Measurements from ENCODE around the gene UNC5C.
"Not testable (repeated sequence)": the region's sequence is repeated elsewhere in the genome, so short reads cannot be mapped to it uniquely, and the experiment has no call there.

Gene UNC5C

DNA sequence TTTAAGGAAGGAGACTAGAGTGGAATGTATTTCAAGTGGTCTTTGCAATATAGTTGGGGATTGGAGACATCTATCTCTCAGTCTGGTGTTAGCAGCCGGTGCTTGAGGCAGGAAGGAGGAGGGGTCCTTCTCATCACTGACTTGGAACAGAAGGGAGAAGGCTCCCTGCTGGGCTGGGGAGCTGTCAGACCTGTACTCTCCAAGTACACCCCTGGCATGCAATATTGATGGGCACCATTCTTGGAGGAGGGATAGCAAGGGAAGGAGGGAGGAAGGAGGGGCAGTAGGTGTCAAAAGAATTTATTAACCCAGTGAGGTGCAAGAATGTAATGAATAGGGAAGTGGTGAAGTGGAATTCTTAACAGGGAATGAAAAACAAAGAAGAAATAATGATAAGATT is 338.8 kb downstream of the UNC5C start:
- DNase-seq: no peak

GRCh38 chr4:95204873-95205272 is 343.9 kb downstream of the UNC5C start:
- DNase-seq: no peak

DNA sequence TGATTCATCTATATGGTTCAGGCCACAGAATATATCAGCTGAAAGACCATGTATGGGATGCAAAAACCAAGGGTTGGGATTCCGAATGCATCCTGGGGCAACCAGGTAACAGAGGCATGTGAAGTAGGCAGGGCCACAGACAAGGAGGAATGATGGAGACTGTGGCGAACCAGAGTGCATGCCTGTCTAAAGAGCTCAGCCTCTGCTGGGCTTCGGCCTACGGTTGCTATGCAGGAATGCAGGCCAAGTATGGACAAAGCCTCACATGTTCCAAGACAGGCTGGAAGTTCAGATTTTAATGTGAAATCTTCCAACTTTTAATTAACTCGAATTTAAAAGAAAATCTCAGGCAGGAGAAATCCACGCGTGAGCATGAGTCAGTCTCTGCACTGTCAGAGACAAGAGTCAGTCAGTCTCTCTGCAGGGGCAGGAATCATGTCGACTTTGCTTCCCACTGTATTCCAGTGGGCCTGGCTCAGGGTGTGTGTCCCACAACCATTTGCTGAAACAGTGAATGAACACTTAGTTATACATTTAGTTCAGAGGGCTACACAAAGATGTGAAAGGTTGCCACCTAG is 344.4 kb downstream of the UNC5C start:
- no peak for DNase-seq

GRCh38 chr4:95198961-95199360 is 349.8 kb downstream of the UNC5C start:
- no peak for DNase-seq

GRCh38 chr4:95197353-95197752 is 351.4 kb downstream of the UNC5C start:
- DNase-seq: no peak

DNA sequence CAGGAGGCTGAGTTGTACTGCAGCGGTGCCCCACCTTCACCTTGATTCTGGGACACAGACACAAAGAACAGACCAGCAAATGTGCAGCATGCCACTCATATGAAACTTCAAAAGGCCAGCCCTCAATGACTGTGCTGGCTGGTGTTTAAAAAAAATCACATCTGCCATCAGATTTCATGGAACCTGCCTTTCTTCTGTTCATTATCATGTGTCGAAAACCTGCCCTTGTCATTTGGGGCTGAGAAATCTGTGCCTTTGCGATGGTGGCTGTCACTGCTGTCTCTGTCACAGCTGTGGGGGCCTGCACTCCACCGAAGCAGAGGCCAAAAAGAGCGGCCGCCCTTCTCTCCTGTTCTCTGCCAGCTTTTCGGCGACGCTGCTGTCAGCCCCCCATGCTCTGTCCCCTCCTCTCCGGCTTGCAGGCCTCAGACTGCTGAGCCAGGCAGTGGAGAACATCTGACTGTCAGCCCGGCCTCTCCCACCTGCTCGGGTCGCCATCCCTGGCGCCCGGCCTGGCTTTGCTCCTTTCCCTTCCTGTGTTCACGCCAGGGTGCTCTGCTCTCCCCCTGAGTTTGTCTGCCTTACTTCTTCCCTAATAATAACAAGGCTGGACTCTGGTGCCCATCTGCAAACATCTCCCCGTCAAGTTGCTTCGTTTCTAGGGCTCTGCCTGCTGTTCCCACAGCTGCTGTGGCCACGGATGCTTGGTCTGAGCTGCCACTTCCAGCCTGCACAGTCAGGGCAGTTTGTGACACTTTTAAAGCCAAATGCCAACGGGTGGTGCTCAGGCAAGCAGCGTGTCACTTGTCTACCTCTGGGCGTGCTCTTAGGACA is 355.2 kb downstream of the UNC5C start:
- no peak for DNase-seq

DNA sequence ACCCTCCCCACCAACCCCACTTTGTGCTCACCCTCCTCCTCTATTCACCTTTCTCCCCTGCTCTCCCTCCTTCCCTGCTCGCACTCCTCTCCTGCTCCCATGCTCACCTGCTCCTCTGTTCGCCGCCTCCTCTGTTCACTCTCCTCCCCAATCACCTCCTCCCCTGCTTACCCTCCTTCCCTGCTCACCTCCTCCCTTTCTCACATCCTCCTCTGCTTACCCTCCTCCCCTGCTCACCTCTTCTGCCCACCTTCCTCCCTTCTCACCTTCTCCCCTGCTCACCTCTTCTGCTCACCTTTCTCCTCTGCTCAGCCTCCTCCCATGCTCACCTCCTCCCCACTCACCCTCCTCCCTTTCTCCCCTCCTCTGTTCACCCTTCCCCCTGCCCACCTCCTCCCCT is 357.2 kb downstream of the UNC5C start:
- DNase-seq: no peak

DNA sequence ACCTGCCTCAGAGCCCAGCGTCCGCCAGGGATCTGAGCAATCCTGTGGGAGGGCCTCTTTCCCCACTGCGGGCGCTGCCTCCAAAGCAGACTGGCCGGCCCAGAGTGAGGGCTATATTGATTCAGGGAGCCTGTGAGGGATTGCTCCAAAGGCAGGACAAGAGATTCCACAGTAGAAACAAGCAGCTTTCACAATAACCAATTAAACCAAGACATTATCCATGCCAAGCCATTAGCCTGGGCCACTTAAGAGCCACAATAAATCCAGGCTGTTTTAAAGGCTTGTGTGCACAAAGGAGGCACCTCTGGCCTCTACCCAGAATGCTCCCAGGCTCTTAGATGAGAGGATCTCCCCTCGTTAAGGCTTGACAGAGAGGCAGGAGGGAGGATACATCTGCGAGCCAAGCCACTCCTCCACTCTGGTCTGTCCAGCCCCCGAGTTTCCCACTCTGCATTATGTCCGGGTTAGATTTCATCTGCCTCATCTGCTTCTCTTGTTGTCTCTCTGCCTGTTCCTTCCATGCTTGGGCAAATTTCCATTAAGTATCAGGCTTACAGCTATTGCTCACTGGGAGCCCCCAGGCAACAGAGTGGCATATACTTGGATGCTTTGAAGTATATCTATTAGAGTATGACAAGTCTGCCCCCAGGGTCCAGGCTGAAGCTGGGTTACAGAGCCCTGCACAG is 357.9 kb downstream of the UNC5C start:
- DNase-seq: no peak

- no peak for DNase-seq
These were observed 359.9 kb downstream of the UNC5C start for GRCh38 chr4:95188701-95189370.

- no peak for DNase-seq
These were observed 362.1 kb downstream of the UNC5C start for GRCh38 chr4:95186666-95187065.

DNA sequence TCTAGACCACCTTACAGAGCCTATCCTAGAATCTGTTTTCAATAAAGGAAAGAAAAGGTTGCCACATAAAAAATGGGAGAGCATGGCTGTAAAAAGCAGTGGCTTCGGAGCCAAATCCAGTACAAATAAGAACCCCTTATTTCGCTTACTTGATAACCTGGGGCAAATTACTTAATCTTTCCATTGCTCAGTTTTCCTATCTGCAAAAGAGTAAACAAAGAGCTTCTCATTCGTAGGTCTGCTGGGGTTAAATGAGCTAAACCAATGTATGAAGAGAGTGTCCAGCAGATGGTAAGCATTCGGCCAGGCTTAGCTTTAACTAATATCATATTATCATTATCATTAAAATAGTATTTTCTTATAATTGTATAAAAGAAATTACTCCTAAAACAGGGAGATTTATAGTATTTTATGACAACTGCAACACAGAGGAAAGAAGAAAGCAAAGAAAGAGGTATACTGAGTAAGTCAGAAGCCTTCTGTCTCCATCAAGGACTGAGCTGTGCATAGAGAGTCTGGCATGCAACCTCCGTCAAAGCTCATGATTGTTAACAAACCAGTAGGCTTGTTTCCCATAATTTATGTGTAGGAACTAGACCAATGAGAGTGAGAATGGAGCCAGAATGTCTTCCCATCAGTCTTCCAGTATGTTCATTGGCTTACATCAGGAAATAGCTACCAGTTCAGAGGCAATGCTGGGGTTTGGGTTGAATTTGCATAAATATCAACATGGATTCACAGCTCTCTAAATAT is 364.9 kb downstream of the UNC5C start:
- DNase-seq: no peak

GRCh38 chr4:95181996-95182306 is 366.8 kb downstream of the UNC5C start:
- DNase-seq: no peak

- no peak for DNase-seq
These were observed 367.4 kb downstream of the UNC5C start for GRCh38 chr4:95181243-95181995.

DNA sequence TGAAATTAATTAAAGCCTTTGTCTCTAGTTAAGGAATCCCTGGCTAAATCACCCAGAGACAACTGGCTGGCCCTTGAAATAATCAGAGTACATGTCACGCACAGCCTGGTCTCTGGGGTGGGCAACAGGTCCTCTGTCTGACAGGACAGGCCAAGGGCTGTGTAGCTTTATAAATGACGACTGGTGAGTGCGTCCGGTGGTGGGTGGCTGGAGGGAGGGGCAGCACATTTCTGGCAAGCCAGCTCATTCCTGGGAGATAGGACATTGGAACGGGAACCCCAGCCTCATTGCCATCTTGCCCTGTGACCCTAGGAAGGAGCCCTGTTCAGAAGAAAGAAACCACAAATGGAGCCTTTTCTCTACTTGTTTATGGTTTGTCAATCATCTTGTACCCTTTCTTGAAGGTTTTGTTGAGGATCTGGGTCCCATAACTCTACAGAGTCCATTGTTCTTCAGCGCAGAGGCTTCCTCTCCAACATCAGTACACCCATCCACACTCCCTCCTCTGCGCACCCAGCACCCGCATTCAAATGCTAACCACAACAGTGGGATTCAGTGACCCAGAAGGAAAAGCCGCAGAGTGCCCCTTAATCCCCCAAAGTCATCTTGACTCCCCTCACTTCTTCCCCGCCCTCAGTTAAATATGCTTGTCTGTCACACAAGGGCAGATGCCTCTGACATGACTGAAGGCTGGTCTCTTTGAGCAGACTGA is 368.1 kb downstream of the UNC5C start:
- DNase-seq: no peak

GRCh38 chr4:95178938-95179337 is 369.8 kb downstream of the UNC5C start:
- no peak for DNase-seq

- not testable (repeated sequence) for DNase-seq
These were observed 377.4 kb downstream of the UNC5C start for GRCh38 chr4:95171377-95171776.

DNA sequence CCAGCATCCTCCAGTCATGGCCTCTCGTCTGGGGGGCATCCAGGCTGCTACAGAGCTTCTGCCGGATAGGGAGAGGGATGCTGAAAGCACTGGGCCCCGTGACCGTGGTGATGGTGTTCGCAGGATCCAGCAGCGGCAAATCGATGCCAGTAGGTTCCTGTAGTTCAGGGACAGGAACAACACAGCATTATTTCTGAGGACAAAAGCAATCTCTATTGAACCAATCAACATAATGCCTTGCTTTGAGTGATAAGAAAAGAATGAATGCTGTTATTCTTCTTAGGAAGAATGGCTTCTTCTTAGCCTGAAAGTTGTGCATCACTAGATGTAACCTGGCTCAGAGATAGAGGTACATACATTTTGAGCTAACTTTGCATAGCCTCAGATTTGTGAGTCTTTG is 378.6 kb downstream of the UNC5C start:
- no peak for DNase-seq

GRCh38 chr4:95167805-95168204 is 381.0 kb downstream of the UNC5C start:
- DNase-seq: no peak

DNA sequence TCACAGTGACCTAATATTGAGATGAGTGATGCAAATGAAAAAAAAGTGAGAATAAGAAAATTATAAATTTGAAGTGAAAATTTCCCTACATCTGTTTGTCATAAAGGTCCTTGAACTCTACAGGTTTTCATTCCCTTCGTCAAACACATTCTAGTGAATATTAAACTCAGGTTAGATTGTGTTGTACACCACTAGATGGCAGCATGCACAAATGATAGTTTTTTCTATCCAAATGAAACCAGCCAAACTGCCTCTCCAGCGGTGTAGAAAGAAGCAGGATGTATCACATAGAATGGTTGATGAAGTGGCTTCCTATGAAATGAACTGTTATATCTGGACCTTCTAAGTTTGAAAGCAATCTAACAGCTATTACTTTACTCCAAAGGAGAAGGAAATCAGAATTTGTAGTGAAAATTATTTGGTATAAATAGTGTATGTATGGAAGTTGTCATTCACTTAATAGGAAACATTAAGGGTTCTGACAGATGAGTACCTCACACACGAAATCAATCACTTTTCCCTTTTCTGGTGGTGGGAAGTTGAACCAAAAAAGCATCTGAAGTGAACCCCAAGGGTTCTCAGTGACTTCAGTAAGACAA is 382.7 kb downstream of the UNC5C start:
- no peak for DNase-seq

DNA sequence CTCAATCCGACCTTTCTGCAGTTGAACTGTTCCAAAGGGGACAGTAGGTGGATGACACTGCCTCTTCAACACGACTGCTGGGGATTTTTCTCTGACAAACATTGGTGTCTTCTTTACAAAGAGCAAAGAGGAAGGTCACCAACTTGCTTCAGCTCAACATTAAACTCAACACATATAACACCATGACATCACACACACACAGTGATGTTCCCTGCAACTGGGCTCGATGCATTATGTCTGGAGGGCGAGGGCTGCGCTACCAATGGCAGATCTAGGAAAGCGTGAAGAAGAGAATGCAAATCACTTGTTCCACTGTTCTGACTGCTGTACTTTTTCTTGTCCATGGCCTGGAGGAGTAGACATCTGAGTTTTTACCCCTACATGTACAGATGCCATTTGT is 385.9 kb downstream of the UNC5C start:
- no peak for DNase-seq
